ENCODE results near the gene HOXA2.

HOXA2 gene

DNA sequence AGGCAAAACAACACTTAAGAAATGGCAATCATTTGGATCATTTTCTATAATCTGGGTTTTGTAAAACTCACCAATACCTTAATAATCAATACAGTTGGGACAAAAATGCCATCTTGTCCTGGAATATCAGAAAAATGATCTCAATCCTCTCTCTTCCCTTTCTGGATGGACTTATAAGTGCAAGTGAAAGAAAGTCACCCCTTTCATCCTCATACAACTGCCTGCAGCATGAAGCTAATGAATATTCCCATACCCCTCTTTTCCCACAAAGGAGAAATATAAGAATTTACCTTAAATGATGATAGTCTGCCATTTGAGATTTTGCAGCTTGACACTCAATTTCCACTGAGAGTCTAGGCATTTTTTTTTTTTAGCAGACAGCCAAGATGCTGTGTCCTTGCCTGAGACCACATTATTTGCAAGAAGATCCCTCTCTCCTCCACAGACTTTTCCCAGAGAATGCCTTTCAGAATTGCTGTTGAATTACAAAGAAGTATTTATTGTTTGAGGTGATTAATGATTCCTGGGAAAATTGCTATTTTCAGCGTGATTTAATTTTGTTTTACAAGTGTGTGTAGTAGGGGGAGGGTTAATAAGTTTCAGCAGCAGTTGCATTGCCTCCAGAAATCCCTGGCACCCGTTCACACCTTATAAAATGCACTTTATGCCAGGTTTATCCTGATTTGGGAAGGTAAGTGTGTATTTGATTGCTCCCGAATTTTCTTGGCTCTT lies 24.3 kb upstream of the HOXA2 start:
- DNase-seq (ENCODE audit: extremely low spot score, insufficient read length, low read depth) (no peak), FAIRE-seq (no peak)

DNA sequence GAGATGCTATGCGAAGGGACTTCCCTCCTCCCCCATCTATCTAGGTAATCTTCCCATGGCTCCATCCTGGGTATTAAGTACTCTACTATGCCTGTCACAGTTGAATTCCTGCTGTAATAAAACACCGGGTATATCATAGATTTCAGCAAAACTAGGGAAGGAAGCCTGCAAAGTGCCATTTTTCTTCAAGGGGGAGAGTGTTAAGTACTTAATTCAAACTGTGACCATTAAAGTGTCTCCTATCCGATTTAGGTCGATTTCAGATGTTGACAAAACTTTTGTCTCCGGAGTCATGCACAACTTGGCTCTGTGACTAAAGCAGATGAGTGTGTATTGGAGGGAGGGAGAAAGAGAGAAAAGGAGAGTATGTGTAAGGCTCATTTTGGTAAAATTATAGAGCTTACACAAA lies 23.5 kb upstream of the HOXA2 start:
- DNase-seq (ENCODE audit: extremely low spot score, insufficient read length, low read depth) (no peak), FAIRE-seq (no peak)

- no peak for FAIRE-seq
- DNase-seq (ENCODE audit: extremely low spot score, insufficient read length, low read depth) = no peak
Measured at GRCh38 chr7:27124902-27125689, 22.6 kb upstream of the HOXA2 start.

DNA sequence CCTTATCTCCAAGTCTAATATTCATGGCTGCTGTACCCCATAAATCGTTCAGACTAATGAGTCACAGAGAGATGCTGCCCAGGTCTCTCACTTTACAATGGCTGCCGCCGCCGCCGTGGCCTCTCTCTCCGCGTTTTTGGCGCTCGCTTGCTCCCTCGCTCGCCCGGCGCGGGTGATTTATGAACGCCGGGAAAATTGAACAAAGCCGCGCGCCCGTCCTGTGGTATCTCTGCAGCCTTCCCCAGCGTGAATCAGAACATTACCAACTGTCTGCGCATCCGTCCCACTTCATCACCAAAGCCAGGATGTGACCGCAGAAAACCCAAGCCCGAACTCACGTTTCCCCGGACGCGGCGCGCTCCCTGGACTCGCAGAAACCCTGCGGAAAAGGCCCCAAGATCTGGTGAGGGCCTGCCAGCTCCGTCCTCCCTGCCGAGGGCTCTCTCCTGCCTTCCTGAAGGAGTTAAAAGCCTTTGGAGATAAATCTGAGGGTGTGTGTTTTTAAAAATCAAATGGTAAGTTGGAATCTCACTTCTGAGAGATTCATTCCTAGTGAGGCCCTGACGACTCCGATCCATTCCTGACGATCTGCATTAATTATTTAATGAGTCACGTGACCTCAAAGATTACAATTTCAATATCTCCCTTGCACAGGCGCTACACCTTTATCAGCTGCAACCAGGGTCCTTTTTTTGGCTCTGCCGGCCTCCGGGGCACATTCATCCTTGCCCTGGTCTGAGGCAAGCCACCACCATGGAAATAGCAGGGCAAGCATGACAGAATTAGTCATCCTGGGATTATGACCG lies 21.8 kb upstream of the HOXA2 start:
- DNase-seq (ENCODE audit: extremely low spot score, insufficient read length, low read depth) (no peak), FAIRE-seq (no peak)

DNA sequence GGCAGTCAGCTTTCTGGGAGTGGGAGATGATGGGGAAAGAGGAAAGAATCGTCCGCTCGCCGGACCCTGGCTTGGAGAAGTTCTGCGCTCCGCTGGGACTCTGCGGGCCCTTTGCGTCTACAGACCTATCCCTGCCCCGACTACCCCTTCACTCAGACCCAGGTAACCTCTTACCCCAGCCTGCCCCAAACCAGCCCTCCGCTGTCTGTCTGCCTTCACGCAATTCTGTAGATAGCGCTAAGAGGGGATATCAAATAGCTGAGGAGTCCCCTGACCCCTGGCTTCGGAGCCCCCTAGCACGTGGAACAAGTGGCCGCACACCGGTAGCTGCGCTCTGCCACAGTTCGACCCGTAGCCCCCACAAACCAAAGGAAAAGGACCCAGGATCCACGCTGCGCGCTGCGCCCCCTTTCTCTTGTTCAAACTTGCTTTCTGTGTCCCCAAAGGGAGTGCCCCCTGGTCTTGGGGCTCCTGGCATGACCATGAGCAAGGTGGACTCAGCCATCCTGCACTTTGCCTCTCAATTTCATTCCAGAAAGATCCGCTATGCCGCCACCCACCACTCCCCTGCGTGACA lies 21.1 kb upstream of the HOXA2 start:
- FAIRE-seq = no peak
- DNase-seq (ENCODE audit: extremely low spot score, insufficient read length, low read depth) = no peak

GRCh38 chr7:27123007-27123476 lies 20.6 kb upstream of the HOXA2 start:
- DNase-seq (ENCODE audit: extremely low spot score, insufficient read length, low read depth) (no peak), FAIRE-seq (no peak)

- FAIRE-seq (no peak), DNase-seq (ENCODE audit: extremely low spot score, insufficient read length, low read depth) (no peak)
Measured at GRCh38 chr7:27122077-27122910, 19.8 kb upstream of the HOXA2 start.

DNA sequence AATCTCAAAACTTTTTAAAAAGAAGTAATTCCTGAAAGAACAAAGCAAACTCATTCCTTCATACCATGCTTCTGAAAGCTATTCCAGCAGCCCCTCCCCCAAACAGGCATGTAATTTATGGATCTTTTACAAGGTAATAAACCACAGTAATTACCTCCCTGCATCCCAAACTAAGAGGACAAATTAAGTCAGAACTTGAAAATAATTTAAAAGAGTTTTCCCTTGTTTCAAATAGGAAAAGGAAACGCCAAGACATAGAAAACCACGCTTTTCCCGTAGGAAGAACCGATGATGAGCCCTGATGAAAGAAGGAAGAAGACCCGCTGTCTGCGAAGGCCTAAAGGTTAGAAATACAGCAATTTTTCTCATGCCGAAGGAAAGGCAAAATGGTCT lies 19.2 kb upstream of the HOXA2 start:
- FAIRE-seq (no peak), DNase-seq (ENCODE audit: extremely low spot score, insufficient read length, low read depth) (no peak)

DNA sequence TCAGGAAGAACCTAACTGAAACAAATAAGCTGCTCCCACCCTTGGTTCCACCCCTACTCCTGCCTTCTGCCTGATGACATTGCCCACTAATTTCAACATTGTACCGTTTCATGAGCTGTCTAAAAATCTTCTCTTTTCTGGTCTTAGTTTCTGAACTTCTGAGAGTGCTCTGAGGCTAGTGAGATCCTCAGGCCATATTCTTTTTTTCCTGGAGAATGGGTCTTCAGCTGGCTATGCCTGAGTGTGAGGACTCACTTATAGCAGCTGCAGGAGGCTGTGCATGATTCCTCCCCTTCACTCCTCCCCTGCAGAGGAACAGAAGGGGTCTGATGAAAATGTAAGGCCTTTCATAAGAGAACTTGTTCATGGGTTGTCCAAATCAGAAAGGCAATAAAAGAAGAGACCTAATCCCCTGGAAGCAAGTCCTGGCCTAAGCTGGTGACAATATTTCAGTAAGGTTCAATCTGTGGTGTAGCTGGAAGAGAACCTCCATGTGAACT lies 17.0 kb upstream of the HOXA2 start:
- FAIRE-seq = no peak

DNA sequence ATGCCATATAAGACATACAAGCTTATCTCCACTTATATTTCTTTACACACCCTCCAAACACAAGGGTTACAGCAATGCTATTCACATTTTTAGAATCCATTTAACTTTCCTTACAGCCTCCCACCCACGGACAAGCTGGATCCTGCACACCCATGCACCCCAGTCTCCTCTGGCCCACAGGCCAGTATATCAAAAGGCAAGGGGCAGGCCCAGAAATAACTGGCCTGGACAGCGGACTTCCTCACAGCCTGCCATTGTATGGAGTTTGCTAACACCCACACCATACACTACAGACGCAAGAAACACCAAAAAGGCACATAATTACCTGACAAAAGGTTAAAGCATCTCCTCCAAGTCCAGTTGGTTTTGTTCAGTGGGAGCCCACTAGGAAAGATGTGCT lies 16.1 kb upstream of the HOXA2 start:
- no peak for FAIRE-seq
- DNase-seq (ENCODE audit: extremely low spot score, insufficient read length, low read depth) = no peak

More for the DNA sequence above, 17.0 kb upstream of the HOXA2 start:
- DNase-seq (ENCODE audit: extremely low spot score, insufficient read length, low read depth) = no peak

GRCh38 chr7:27117887-27118491 lies 15.5 kb upstream of the HOXA2 start:
- DNase-seq (ENCODE audit: extremely low spot score, insufficient read length, low read depth) = no peak

DNA sequence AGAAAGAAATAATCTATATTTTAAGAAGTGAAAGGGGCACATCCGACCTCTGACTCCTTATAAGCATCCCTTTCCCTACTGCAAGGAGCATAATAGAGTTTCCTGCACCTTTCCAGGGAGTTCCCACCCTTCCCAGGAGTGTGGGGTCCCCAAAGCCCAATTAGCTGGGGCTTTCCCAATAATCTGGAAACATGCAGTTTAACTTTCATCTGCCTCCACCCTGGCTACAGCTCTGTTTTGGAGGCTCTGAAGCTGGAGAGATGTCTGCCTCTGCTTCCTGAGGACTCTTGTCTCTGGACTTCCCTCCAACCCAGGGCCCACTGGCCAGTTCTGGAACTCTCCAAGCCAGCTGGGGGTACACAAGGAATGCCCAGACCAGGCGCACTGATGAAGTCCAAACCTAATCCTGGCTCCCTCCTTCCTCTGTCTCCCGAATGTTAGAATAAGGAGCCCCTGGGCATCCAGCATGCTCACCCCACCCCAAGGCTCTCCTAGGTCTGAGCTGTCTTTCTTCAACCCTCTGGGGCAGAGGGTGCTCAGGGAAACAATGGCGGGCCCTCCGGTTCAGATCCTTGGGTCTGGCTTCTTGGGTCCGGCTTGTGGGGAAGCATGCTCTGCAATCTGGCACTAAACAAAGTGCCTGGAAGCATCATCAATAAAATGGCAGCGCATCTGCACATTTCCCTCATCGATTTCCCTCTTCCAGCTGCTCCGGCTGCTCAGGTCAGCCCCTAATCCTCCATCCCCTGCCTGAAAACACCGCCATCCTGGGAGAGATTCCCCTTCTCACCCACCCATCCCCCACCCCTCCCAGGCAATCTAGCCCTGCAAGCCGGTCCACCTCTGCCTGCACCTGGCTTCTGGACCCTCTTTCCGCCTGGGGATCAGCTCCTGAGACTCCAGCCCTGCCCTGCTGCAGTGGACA lies 14.7 kb upstream of the HOXA2 start:
- DNase-seq (ENCODE audit: extremely low spot score, insufficient read length, low read depth) (no peak), FAIRE-seq (no peak)

More at GRCh38 chr7:27117887-27118491, 15.5 kb upstream of the HOXA2 start:
- FAIRE-seq = no peak

- FAIRE-seq = no peak
- DNase-seq (ENCODE audit: extremely low spot score, insufficient read length, low read depth) = no peak
Measured at GRCh38 chr7:27116031-27116961, 13.8 kb upstream of the HOXA2 start.

DNA sequence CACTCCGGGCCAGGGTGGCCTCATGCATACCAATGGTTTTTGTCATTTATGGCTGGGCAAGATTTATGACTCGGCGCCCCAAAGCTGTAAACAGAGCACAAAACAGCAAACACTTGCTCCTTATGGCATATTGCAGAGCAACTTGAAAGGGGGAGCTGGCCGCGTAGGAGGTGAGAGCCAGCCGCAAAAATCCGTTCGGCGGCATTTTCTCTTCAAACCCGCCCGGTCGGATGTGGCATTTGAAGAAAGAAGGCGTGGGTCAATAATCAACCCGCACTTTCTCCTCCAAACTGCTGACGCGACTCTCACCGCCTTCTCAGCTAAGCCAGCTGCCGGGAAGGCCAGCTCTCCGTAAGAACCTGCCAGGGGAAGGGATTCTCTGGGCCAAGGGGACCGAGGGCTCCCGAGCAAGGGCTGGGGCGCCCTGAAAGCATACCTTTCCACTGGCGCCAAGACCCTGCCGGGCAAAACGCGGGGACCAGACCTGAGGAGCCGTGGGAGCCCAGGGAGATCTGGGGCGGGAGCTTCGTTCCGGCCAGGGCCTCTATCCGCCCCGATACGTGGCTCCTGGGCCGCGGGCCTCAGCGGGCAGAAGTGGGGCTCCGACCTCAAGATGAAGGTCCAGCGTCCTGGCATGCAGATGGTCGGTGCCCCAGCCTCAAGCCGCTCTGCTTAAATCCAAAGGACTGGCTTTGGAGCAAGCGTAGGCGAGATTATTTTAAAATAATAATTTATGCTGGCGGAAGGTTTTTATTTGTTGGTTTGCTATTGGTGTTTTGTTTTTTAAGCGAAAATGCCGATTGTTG lies 12.9 kb upstream of the HOXA2 start:
- no peak for FAIRE-seq
- no peak for DNase-seq (ENCODE audit: extremely low spot score, insufficient read length, low read depth)

- FAIRE-seq (no peak), DNase-seq (ENCODE audit: extremely low spot score, insufficient read length, low read depth) (no peak)
Measured at GRCh38 chr7:27114881-27115220, 12.4 kb upstream of the HOXA2 start.
